Measurements from ENCODE around the gene NR2F2.

The NR2F2 gene

DNA sequence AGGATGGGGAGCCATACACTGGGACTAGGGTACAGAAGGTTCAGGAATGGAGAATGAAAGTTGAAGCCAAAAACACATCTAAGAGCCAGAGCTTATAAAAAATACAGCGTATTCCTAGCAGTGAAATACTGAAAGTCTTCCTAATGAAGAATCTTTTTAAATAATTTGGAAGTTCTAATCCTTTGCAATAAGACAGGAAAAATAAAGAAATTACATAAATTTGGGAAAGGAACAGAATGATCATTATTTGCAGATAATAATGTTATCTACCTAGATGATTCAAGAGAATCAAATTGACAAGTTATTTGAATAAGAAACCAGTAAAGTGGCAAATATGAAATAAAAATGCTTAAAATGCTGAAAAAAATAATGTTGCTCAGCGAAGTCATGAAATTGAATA lies 32.3 kb upstream of the NR2F2 start:
- Histone ChIP-seq H3K4me1 (ENCODE audit: control insufficient read depth, low read length) (no peaks in the 10 kb centered on the region), H3K9me3 (ENCODE audit: control insufficient read depth, insufficient read depth, low read length) (no peaks in the 10 kb centered on the region; the same call in 1 of the 2 replicates), H3K36me3 (ENCODE audit: control insufficient read depth, low read length) (no peaks in the 10 kb centered on the region), H3K27me3 (ENCODE audit: control insufficient read depth, low read length) (no peaks in the 10 kb centered on the region), H4K20me1 (ENCODE audit: control insufficient read depth, insufficient read depth, low read depth, low read length) (no peaks in the 10 kb centered on the region), H3K4me3 (ENCODE audit: low read length) (no peak overlapping the region), H3K27ac (ENCODE audit: low read depth, low read length) (no peak overlapping the region), H3K4me2 (ENCODE audit: low read length) (no peak overlapping the region), H3F3A (ENCODE audit: control insufficient read depth, insufficient read depth) (no peaks in the 10 kb centered on the region), H3K9me2 (replicated peaks; ENCODE audit: control insufficient read depth, low read length) (no peaks in the 10 kb centered on the region), H3K79me2 (ENCODE audit: control insufficient read depth, low read length) (no peaks in the 10 kb centered on the region)
- no peak for TF ChIP-seq EZH2phosphoT487 (IDR thresholded peaks at IDR 0.05; ENCODE audit: borderline replicate concordance, low read length)
- TF ChIP-seq, protein P1, sequence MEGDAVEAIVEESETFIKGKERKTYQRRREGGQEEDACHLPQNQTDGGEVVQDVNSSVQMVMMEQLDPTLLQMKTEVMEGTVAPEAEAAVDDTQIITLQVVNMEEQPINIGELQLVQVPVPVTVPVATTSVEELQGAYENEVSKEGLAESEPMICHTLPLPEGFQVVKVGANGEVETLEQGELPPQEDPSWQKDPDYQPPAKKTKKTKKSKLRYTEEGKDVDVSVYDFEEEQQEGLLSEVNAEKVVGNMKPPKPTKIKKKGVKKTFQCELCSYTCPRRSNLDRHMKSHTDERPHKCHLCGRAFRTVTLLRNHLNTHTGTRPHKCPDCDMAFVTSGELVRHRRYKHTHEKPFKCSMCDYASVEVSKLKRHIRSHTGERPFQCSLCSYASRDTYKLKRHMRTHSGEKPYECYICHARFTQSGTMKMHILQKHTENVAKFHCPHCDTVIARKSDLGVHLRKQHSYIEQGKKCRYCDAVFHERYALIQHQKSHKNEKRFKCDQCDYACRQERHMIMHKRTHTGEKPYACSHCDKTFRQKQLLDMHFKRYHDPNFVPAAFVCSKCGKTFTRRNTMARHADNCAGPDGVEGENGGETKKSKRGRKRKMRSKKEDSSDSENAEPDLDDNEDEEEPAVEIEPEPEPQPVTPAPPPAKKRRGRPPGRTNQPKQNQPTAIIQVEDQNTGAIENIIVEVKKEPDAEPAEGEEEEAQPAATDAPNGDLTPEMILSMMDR (IDR thresholded peaks at IDR 0.05; ENCODE audit: low read depth, low read length, poor library complexity, severe bottlenecking) = no peak

DNA sequence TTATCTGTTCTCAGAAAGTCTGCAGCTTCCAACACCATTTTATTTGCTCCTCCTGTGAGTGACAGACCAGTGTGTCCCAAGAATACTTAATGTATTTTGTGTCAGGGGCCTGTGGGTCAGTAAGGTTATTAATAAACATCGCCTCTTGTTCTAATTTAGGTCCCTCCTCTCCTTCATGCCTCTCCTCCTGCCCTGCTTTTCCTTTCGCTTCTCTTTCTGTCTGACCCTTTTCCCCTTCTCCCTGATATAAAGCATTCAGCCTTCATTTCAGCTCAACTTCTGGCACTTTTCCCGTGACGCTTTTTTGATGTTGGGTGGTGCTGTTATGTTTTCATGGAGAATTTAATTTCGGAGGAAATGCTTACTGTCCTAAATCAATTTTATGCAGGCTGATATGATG lies 29.7 kb upstream of the NR2F2 start:
- Histone ChIP-seq H3K9me2 (replicated peaks; ENCODE audit: control insufficient read depth, low read length) (no peaks in the 10 kb centered on the region), H3K27ac (ENCODE audit: low read depth, low read length) (no peak overlapping the region), H4K20me1 (ENCODE audit: control insufficient read depth, insufficient read depth, low read depth, low read length) (no peaks in the 10 kb centered on the region), H3K27me3 (ENCODE audit: control insufficient read depth, low read length) (no peaks in the 10 kb centered on the region), H3K4me2 (ENCODE audit: low read length) (no peak overlapping the region), H3K79me2 (ENCODE audit: control insufficient read depth, low read length) (no peaks in the 10 kb centered on the region), H3K4me3 (ENCODE audit: low read length) (no peak overlapping the region), H3F3A (ENCODE audit: control insufficient read depth, insufficient read depth) (no peaks in the 10 kb centered on the region), H3K4me1 (ENCODE audit: control insufficient read depth, low read length) (no peaks in the 10 kb centered on the region), H3K36me3 (ENCODE audit: control insufficient read depth, low read length) (no peaks in the 10 kb centered on the region), H3K9me3 (ENCODE audit: control insufficient read depth, insufficient read depth, low read length) (no peaks in the 10 kb centered on the region; the same call in 1 of the 2 replicates)
- no peak for TF ChIP-seq EZH2phosphoT487 (IDR thresholded peaks at IDR 0.05; ENCODE audit: borderline replicate concordance, low read length)
- TF ChIP-seq, protein P1 (IDR thresholded peaks at IDR 0.05; ENCODE audit: low read depth, low read length, poor library complexity, severe bottlenecking) = no peak

DNA sequence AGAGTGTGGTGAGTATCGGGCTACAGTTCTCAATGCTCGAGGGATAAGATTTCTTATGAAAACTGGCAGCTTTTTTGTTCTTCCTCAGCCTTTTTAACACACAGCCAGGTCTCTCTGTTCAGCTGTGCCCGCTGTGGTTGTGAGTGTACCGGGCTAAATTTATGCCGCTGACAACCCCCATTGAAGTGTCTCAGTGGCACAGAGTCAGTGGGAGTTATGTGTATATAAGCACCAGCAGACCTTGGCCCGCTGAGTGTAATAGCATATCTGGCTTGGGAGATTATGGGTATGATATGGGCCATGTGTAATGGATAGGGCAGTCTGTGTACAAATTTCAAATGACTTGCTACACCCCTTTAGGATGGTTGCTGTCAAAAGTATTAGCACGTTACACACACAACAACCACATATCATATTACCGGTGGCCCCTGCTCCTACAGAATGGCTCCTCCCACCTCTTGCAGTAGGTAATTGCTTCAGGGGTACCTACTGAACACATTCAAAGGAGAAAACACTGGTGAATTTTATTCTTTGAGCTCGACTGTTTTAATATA lies 26.9 kb upstream of the NR2F2 start:
- Histone ChIP-seq H3K36me3 (ENCODE audit: control insufficient read depth, low read length) (no peaks in the 10 kb centered on the region), H4K20me1 (ENCODE audit: control insufficient read depth, insufficient read depth, low read depth, low read length) (no peaks in the 10 kb centered on the region), H3K4me1 (ENCODE audit: control insufficient read depth, low read length) (no peaks in the 10 kb centered on the region), H3F3A (ENCODE audit: control insufficient read depth, insufficient read depth) (no peaks in the 10 kb centered on the region), H3K4me3 (ENCODE audit: low read length) (no peak overlapping the region), H3K79me2 (ENCODE audit: control insufficient read depth, low read length) (no peaks in the 10 kb centered on the region), H3K9me2 (replicated peaks; ENCODE audit: control insufficient read depth, low read length) (no peaks in the 10 kb centered on the region), H3K4me2 (ENCODE audit: low read length) (no peak overlapping the region), H3K9me3 (ENCODE audit: control insufficient read depth, insufficient read depth, low read length) (no peaks in the 10 kb centered on the region), H3K27ac (ENCODE audit: low read depth, low read length) (no peak overlapping the region), H3K27me3 (ENCODE audit: control insufficient read depth, low read length) (no peaks in the 10 kb centered on the region)
- no peak for TF ChIP-seq EZH2phosphoT487 (IDR thresholded peaks at IDR 0.05; ENCODE audit: borderline replicate concordance, low read length)
- TF ChIP-seq, protein P1 (IDR thresholded peaks at IDR 0.05; ENCODE audit: low read depth, low read length, poor library complexity, severe bottlenecking) = no peak
